ENCODE data around the gene HINT1.

DNA sequence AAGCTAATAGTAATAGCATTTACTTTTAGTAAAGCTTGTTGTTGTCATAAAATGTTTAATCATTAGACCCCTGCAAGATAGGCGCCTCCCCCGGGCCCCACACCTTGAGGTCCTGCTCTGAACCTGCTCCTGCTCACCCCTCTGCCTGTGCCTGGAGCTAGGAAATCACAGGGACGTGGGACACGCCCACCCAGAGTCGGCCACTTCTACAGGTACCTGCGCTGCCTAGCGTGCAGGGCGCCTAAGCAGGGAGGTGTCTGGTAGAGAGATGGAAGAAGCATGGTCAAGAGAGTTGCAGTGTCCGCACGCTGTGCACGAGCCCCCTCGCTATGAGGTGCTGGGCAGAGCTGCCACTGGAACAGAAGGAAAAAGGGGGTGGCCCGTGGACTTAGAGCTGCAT lies 52.6 kb downstream of the HINT1 start:
- TF ChIP-seq, protein P1, sequence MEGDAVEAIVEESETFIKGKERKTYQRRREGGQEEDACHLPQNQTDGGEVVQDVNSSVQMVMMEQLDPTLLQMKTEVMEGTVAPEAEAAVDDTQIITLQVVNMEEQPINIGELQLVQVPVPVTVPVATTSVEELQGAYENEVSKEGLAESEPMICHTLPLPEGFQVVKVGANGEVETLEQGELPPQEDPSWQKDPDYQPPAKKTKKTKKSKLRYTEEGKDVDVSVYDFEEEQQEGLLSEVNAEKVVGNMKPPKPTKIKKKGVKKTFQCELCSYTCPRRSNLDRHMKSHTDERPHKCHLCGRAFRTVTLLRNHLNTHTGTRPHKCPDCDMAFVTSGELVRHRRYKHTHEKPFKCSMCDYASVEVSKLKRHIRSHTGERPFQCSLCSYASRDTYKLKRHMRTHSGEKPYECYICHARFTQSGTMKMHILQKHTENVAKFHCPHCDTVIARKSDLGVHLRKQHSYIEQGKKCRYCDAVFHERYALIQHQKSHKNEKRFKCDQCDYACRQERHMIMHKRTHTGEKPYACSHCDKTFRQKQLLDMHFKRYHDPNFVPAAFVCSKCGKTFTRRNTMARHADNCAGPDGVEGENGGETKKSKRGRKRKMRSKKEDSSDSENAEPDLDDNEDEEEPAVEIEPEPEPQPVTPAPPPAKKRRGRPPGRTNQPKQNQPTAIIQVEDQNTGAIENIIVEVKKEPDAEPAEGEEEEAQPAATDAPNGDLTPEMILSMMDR (IDR thresholded peaks at IDR 0.05): no peak
- TF ChIP-seq ZFX (IDR thresholded peaks at IDR 0.05; ENCODE audit: borderline replicate concordance): no peak
